GM19324 (cell line): ENCODE measurements around the gene CAPZA2.
A peak's percentile ranks its signal among the peaks of the same experiment; 100 is the strongest.
"Not testable (repeated sequence)": the region's sequence is repeated elsewhere in the genome, so short reads cannot be mapped to it uniquely, and the experiment has no call there.

Experiments used
- ATAC-seq: cut with Tn5 transposase; IDR thresholded peaks from one replicate; pipeline ENCODE4 v1.9.1; 2021; ENCODE audit warnings: mild to moderate bottlenecking, moderate library complexity; ENCODE audit not compliant: unreplicated experiment, low FRiP score

CAPZA2 gene

GRCh38 chr7:116862234-116862950, at the start of gene CAPZA2:
Gene CAPZA2 (plus strand): TSS chr7:116862587. CDS start chr7:116862612, 25 bp downstream.
- ATAC-seq, result peak; percentile 96

GRCh38 chr7:116812860-116813259, 49.5 kb upstream of the CAPZA2 start:
- no peak for ATAC-seq

GRCh38 chr7:116813371-116813770, 49.0 kb upstream of the CAPZA2 start:
- not testable (repeated sequence) for ATAC-seq

GRCh38 chr7:116815041-116815440, 47.3 kb upstream of the CAPZA2 start:
- ATAC-seq, result no peak

- no peak for ATAC-seq
These were observed 42.2 kb upstream of the CAPZA2 start for GRCh38 chr7:116820149-116820548.

GRCh38 chr7:116821647-116822046, 40.7 kb upstream of the CAPZA2 start:
- not testable (repeated sequence) for ATAC-seq

- no peak for ATAC-seq
These were observed 37.9 kb upstream of the CAPZA2 start for GRCh38 chr7:116824449-116824848.

- no peak for ATAC-seq
These were observed 34.1 kb upstream of the CAPZA2 start for GRCh38 chr7:116828281-116828680.

GRCh38 chr7:116829041-116829440, 33.3 kb upstream of the CAPZA2 start:
- no peak for ATAC-seq

GRCh38 chr7:116829493-116829892, 32.9 kb upstream of the CAPZA2 start:
- ATAC-seq, result no peak

- ATAC-seq, result no peak
These were observed 29.7 kb upstream of the CAPZA2 start for GRCh38 chr7:116832692-116833091.

- ATAC-seq, result no peak
These were observed 27.4 kb upstream of the CAPZA2 start for GRCh38 chr7:116834815-116835504.

- ATAC-seq, result no peak
These were observed 26.3 kb upstream of the CAPZA2 start for GRCh38 chr7:116836048-116836447.

- no peak for ATAC-seq
These were observed 25.5 kb upstream of the CAPZA2 start for GRCh38 chr7:116836911-116837310.

- ATAC-seq, result no peak
These were observed 24.8 kb upstream of the CAPZA2 start for GRCh38 chr7:116837586-116837985.

GRCh38 chr7:116840256-116840655, 22.1 kb upstream of the CAPZA2 start:
- ATAC-seq, result no peak

GRCh38 chr7:116842371-116842770, 20.0 kb upstream of the CAPZA2 start:
- no peak for ATAC-seq

GRCh38 chr7:116843378-116843777, 19.0 kb upstream of the CAPZA2 start:
- no peak for ATAC-seq

- ATAC-seq, result no peak
These were observed 11.2 kb upstream of the CAPZA2 start for GRCh38 chr7:116851175-116851574.

- ATAC-seq, result no peak
These were observed 10.7 kb upstream of the CAPZA2 start for GRCh38 chr7:116851671-116852070.

- no peak for ATAC-seq
These were observed 8.3 kb upstream of the CAPZA2 start for GRCh38 chr7:116854132-116854531.

- no peak for ATAC-seq
These were observed 5.3 kb upstream of the CAPZA2 start for GRCh38 chr7:116857052-116857451.
